Epithelial cell of esophagus (primary cell): ENCODE data around the gene ZNF213.

ENCODE experiments used
- DNase-seq: peaks from one replicate; pipeline ENCODE4 v3.0.0; 2010; ENCODE audit warnings: low read depth
- H3K4me3 ChIP-seq: 2 replicates; pipeline ENCODE4 v1.5.1; 2011; ENCODE audit warnings: mild to moderate bottlenecking, low read length, control low read depth
- CTCF ChIP-seq: IDR thresholded peaks from 2 replicates; pipeline ENCODE4 v1.5.1; 2011; ENCODE audit warnings: low read depth, mild to moderate bottlenecking, low read length, control low read depth, inconsistent platforms; ENCODE audit not compliant: insufficient read depth; ENCODE audit errors: missing control alignments

Gene ZNF213

GRCh38 chr16:3089717-3090592 is 44.9 kb upstream of the ZNF213 start:
- TF ChIP-seq CTCF: no peak
- H3K4me3 ChIP-seq: no peak overlapping the region

GRCh38 chr16:3091551-3091950 is 43.3 kb upstream of the ZNF213 start:
- no peak for DNase-seq
- no peak for TF ChIP-seq CTCF
- no peak overlapping the region for H3K4me3 ChIP-seq

More at GRCh38 chr16:3089717-3090592, 44.9 kb upstream of the ZNF213 start:
- no peak for DNase-seq

- TF ChIP-seq CTCF: no peak
- DNase-seq: no peak
- no peak overlapping the region for H3K4me3 ChIP-seq
Measured at GRCh38 chr16:3092501-3092941, 42.3 kb upstream of the ZNF213 start.

- peak; percentile 59 for TF ChIP-seq CTCF
- DNase-seq: peak; percentile 61
Measured at GRCh38 chr16:3094289-3095027, 40.4 kb upstream of the ZNF213 start.

GRCh38 chr16:3095869-3096268 is 39.0 kb upstream of the ZNF213 start:
- TF ChIP-seq CTCF: no peak
- no peak overlapping the region for H3K4me3 ChIP-seq
- DNase-seq: no peak

More at GRCh38 chr16:3094289-3095027, 40.4 kb upstream of the ZNF213 start:
- no peak overlapping the region for H3K4me3 ChIP-seq

- no peak for TF ChIP-seq CTCF
- DNase-seq: peak; percentile 26
- no peak overlapping the region for H3K4me3 ChIP-seq
Measured at GRCh38 chr16:3096362-3096761, 38.5 kb upstream of the ZNF213 start.
